HG02938 (cell line): ENCODE data around the gene EYA2.
"Not testable (repeated sequence)": the region's sequence is repeated elsewhere in the genome, so short reads cannot be mapped to it uniquely, and the experiment has no call there.

Source experiments
- ATAC-seq: cut with Tn5 transposase; IDR thresholded peaks from one replicate; pipeline ENCODE4 v1.9.1; 2021; ENCODE audit warnings: mild to moderate bottlenecking, moderate library complexity; ENCODE audit not compliant: unreplicated experiment

Gene EYA2

DNA sequence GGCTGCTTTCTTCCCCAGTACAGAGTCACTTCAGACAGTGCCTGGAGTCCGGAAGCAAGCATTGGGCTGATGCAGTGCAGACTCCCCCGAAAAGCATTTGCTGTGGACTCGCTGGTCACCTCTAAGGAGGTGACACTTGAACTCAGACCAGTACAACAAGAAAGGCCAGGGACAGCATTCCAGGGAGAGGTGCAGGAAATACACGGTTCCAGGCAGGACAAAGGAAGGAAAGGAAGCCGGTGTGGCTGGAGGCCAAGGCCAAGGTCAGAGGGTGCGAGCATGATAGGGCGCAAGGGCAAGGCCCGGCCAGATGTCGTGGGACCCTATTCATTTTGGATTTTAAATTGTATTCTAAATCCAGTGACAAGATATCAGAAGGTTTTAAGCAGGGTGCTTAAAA is 300.9 kb downstream of the EYA2 start:
- no peak for ATAC-seq

DNA sequence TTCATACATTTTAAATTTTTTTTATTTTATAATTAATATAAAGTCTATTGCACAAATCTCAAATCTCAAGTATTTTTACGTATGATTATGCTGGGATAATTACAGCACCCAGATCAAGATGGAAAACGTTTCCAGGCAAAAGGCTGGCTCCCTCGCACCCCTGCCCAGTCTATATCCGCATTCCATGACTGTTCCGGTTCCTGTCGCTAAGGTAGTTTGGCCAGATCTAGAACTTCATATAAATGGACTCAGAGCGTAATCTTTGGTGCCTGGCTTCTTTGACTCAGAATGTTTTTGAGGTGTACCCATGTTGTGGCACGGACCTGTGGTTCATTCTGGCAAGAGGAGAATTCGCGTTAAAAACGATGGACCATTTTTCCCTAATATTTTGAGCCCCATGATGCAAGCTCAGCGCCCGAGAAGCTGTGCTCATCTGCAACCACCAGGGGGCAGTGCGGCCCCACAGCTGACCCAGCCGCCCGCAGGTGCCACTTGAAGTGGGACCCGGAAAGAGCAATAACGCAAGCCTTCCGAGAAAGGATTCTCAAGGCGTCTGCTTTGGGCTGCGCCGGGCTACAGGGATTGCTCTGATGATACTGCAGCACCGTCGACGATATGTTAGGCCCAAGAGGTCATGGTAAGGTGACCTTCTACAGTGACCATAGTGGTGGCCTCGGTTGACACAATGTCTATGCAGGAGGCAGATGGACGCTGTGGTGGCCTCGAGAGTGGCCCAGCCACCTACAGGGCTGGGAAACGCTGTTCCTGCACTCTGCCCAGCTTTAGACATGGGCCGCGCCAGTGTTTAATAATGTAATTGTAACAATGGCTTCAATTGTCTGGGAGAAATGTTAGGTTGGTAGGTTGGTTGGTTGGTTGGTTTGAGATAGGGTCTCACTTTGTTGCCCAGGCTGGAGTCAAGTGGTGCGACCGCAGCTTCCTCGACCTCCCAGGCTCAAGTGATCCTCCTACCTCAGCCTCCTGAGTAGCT is 301.7 kb downstream of the EYA2 start:
- ATAC-seq: no peak

DNA sequence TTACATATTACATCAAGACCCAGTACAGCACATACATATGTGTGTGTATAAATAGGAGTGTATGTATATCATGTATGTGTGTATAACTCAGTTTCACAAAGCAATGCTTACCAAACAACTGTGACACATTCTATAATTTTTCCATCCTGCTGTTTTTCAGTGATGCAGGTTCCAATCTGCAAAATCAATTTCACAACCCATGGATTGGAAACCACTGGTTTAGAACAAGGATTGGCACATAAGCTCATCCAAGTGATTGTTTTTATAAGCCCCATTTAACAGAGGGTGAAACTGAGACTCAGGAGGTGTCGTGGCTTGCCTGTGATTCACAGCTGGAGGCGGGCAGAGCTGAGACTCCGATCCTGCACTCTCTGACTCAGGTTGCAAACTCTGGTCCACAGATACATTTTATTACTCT is 303.6 kb downstream of the EYA2 start:
- ATAC-seq: no peak

DNA sequence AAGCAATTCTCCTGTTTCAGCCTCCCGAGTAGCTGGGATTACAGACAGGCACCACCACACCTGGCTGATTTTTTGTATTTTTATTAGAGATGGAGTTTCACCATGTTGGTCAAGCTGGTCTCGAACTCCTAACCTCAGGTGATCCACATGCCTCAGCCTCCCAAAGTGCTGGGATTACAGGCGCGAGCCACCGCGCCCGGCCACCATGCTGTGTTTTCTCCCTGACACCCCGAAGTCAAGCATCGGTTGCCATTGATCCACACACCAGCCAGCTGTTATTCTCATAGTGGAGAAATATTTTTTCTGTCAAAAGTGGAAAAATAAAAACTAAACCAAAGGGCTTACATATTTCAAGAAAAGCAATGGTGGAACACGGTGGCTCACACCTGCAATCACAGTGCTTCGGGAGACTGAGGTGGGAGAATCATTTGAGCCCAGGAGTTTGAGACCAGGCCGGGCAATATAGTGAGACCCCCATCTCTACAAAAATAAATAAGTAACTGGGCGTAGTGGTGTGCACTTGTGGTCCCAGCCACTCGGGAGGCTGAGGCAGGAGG is 304.4 kb downstream of the EYA2 start:
- no peak for ATAC-seq

DNA sequence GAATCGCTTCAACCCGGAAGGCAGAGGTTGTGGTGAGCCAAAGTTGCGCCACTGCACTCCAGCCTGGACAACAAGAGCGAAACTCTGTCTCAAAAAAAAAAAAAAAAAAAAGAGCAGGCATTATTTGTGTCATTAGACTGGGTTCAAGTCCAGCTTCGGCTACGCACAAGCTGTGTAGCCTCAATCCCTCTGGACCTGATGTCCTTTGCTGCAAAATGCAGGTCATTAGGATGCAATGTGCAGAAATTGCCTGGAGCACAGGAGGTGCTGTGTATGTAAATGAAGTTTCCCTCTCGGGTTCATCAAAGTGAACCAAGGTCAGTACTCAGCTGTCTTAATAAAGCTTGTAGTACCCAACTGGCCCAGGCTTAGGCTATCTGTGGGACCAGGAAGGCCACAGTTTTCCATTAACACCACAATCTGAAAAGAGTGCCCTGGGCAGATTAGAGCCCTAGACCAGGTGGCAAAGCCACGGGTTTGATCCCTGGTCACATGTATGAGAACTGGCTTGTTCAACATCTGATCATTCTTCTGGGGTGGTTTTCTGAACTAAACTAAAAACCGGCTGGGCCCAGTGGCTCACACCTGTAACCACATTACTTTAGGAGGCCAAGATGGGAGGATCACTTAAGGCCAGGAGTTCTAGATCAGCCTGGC is 306.6 kb downstream of the EYA2 start:
- no peak for ATAC-seq

DNA sequence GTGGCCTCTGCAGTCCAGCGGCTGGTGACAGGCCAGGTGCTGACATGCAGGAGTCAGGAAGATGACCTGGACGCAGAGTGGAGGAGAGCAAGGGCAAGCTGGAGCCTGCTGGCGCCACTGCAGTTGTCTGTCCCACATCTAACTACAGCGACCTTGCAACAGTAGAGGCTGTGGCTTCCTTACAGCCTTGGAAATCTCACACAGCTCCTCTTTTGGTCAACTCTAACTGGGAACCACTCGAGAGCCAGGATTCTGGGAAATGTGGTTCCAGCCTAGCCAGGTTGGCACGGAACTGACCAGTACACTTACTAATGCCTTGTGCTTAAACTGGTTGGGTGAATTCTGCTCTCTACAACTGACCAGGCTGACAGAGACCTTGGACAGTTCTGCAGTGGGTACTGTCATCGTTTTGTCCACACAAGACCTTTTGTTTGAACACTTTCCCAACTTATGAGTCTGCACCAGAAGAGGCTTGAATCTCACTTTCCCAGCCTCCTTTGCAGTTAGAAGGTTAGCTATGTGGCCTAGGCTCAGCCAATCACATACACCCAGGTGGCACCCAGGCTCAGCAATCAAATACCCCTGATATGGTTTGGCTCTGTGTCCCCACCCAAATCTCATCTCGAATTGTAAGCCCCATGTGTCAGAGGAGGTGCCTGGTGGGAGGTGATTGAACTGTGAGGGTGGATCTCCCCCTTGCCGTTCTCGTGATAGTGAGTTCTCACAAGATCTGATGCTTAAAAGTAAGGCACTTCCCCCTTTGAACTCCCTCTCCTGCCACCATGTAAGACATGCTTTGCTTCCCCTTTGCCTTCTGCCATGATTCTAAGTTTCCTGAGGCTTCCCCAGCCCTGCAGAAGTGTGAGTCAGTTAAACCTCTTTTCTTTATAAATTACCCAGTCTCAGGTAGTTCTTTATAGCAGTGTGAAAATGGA is 308.4 kb downstream of the EYA2 start:
- no peak for ATAC-seq

DNA sequence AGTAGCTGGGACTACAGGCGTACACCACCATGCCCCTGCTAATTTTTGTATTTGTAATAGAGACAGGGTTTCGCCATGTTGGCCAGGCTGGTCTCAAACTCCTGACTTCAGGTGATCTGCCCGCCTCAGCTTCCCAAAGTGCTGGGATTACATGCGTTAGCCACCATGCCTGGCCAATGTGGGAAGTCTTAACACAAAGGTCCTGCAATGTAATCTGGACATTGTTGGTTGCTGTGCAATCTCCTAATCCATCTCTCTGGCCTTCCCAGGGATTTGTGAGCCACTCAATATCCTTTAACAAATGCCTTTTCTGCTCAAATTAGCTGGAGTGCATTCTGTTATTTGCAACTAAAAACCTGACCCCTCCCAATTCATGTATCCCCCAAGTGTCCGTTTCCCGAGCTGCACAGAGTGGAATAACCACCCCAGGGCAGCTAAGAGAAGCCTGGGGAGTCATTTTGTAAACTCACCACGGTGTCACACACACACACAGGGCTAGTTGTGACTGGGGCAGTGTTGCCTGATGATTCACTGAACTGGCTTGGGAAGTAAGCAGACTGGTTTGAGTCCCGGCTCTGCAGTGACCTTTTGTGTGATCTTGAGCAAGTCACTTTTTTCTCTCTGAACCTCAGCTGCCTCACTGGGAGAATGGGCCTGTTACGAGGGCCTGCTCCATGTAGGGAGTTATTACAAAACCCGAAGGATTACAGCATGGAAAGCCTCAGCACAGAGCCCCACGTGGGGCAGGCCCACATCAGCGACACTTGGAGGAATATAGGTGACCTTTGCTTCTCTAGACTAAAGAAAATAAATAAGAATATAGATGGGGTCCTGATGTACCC is 309.6 kb downstream of the EYA2 start:
- ATAC-seq: no peak

DNA sequence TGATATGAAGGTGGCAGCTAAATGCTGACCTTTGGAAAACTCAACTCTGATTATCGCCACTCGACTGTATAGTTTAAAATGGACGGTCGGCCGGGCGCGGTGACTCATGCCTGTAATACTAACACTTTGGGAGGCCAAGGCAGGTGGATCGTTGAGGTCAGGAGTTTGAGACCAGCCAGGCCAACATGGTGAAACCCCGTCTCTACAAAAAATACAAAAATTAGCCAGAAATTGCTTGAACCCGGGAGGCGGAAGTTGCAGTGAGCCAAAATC is 310.1 kb downstream of the EYA2 start:
- ATAC-seq: not testable (repeated sequence)

DNA sequence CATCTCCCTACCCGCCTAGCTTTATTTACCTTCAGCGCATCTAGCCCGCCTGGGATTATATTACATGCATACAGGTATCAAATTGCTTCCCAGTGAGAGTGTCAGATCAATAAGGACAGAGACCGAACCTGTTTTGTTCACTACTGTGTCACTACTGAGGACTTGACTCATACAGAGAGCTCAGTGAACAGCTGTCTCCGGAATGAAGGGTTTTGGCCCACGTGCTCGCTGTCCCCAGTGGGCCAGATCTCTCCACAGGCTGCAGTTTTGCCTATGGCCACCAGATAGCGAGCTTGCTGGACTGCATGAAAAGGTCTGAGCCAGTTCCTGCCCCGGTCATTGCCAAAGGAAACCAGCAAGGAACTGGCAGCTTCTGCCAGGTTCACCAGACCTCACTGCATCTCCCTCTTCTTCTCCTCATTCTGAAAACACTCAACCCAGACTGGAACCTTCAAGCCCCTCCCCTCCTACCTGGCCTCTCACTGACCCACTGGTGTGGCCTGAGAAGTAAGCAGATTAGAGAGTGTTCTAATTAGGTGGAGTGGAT is 311.0 kb downstream of the EYA2 start:
- no peak for ATAC-seq

DNA sequence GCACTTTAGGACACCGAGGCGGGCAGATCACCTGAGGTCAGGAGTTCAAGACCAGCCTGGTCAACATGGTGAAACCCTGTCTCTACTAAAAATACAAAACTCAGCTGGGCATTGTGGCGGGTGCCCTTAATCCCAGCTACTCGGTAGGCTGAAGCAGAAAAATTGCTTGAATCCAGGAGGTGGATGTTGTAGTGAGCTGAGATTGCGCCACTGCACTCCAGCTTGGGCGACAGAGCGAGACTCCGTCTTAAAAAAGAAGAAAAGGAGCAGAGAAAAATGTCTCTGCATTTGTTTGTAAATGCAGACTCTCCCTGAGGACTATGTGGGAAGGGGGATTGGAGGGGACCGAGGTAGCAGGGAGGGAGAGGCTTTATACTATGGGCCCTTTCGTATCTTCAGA is 311.9 kb downstream of the EYA2 start:
- ATAC-seq: not testable (repeated sequence)

DNA sequence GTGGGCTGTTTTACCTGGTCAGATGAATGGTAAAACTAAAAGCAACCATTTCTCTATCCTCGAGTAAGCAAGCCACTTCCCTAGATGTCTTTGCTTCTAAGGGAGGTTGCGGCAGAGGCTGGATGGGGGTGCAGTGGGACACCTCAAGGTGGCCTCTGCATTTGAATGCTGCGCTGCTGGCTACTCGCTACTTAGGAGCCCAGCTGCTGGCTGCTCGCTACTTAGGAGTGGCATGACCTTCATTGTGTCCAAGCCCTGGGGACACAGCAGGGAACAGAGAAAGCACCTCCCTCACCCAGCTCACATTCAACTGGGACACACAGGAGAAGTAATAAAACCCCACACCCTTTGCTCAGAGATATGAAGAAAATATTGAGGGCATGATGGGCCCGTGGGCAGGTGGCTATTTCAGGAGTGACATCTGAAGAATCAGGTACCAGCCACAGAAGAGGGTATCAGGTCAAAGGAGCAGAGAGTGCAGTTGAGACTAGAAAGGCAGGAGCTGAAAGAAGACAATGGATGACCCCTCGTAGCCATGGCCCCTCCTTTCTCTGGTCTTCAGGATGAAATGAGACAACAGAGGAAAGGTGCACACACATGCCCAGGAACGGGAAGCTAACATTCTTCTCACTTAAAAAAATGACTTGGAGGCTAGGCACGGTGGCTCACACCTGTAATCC is 312.5 kb downstream of the EYA2 start:
- ATAC-seq: no peak

DNA sequence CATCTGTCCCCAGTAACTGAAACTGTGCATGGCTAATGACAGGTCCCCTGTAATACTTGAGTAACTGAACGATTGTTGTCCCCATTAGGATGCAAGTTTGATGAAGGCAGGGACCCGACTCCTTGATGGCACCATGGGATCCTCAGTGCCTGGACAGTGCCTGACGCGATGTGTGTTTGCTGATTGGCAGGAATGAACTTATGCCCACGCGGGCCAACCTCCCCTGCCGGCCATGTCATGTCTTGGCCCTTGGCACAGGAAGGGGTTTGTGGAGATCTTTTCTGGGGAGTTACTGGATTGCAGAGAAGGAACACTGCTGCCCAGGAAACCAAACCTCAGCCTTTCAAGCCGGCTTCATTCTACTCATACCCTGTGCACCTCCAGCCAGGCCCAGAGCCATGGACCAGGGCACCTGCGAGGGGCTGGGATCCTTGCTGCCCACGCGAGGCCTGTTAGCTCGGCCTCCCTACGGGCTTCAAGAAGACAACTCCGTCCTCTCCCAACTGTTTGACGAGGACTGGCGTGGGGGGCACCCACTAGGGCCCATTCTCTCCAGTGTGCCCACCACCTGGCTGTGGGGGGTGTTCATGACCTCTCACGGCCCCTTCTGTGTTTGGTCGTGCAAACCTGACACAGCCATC is 314.0 kb downstream of the EYA2 start:
- ATAC-seq: no peak

DNA sequence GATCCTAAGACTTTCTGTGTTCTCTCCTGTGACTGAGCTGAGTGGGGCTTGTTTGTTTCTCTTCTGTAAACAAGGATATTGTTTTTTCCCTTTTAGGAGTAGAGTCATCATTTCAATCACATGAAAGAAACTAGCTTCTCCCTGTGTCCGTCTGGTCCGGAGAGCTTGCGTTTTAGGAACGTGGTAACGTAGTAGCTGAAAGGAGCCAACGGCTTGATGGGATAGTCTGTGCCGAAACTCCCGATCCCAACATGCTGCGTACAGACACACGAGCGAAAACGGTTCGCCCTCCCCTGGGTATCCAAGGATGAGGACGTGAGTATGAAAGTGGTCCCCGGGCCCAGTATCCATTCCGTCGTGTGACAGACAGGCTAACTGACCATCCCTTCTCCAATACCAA is 315.3 kb downstream of the EYA2 start:
- ATAC-seq: no peak

DNA sequence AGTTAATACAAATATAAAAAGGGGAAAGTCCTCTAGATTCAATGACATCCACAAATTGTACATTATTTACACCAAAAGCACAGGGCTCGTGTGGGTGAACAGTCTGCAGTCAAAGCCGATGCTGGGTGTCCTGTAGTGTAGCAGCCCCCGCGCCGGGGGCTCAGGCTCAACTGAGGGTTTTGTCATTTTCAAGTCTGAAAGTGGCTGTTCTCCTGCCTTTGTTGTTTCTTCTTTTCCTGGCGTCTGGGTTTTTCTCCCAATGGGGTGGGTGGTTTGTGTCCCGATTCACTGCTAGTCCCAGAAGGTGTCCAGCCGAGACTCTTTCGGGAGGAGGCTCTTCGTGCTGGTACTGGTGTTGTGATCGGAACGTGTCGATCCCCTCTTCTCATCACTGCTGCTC is 315.8 kb downstream of the EYA2 start:
- no peak for ATAC-seq

DNA sequence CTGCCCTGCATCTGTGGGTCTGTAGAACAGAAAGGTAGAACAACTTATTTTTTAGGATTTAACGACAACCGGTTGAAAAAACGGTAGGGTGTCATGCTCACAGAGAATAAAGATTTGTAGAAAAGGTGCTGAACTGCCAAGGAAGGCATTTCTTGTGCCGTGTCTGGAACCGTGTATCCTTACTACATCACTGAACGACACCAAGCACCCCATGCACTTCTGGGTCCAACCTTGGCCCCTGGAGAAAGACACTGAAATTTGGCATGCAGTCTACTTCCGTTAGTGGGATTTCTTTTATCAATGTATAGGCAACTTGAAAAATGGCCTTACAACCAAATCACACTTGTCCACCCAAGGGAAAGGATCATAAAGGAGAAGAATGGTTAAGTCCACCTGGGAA is 316.4 kb downstream of the EYA2 start:
- no peak for ATAC-seq

DNA sequence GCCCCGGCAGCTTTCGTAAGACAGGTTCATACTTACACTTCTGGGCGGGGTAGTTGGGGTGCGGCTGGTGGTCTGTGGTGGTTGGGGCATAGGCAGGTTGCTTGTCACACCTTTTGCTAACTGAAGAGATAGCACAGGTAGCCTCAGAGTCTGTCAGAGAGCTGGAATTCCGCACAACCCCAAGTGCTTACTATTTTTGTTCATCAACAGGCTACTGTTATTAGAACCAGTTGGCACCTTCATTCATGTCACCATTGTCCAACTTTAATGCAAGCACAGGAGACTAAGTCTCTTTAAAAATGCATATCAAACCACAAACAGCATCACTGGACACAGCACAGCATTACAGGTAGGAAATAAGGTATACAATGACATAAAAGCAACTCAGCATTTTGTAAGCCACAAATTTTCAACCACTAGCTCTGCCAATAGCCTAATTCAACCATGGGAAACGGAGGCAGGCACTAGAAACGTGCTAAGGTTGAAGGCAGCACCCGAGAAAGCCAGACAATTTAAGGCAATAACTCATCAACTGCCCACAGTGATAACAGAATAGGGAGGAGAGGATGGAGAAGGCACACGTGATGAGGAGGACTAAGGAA is 318.1 kb downstream of the EYA2 start:
- ATAC-seq: no peak

DNA sequence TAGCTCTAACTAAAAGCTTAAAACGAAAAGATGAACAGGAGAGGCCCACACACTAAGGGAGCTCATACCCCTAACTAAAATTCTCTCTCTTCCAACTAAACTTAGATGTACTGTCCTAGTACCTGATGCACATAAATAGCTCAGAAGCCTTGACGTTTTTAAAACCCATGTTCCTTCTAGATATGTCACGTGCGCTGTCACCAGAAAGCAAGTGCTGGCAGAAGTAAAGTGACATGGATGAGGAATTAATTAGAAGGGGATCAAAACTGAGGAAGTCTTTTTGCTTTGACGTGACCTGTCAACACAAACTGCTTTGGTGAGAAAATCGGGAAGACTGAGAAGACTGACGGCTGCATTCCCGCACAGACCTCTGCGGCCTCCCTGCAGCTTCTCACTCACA is 319.3 kb downstream of the EYA2 start:
- no peak for ATAC-seq

DNA sequence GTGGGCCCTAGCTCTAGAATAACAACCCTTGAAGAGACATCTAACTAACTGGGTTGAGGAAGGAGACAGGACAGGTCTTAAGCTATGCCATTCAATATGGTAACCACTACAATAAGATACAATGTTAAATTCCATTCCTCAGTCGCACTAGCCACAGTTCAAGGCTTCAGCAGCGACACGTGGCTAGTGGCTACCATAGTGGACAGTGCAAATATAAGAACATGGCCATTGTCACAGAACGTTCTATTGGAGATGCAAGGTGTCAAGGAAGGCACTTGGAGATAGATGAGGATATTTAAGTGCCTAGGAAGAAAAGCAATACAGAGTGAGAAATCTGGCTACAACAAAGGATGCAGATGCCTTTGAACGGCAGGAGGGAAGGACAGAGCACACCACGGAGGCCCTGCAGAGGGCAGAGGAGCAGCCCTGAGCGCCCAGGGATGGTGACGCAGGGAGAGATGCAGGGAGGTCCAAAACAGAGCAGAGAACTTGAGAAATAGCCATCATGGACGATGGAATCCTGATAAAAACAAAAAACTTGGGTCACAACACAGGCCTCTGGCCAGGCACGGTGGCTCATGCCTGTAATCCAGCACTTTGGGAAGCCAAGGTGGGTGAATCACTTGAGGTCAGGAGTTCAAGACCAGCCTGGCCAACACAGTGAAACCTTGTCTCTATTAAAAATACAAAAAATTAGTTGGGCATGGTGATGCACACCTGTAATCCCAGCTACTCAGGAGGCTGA is 321.2 kb downstream of the EYA2 start:
- no peak for ATAC-seq
